HS-5 (cell line): ENCODE data around the gene PHF21A.
"Not testable (repeated sequence)": the region's sequence is repeated elsewhere in the genome, so short reads cannot be mapped to it uniquely, and the experiment has no call there.

Source experiments
- DNase-seq: peaks from one replicate; pipeline ENCODE4 v3.0.0-alpha.2; 2012; ENCODE audit warnings: low read depth

The PHF21A gene

DNA sequence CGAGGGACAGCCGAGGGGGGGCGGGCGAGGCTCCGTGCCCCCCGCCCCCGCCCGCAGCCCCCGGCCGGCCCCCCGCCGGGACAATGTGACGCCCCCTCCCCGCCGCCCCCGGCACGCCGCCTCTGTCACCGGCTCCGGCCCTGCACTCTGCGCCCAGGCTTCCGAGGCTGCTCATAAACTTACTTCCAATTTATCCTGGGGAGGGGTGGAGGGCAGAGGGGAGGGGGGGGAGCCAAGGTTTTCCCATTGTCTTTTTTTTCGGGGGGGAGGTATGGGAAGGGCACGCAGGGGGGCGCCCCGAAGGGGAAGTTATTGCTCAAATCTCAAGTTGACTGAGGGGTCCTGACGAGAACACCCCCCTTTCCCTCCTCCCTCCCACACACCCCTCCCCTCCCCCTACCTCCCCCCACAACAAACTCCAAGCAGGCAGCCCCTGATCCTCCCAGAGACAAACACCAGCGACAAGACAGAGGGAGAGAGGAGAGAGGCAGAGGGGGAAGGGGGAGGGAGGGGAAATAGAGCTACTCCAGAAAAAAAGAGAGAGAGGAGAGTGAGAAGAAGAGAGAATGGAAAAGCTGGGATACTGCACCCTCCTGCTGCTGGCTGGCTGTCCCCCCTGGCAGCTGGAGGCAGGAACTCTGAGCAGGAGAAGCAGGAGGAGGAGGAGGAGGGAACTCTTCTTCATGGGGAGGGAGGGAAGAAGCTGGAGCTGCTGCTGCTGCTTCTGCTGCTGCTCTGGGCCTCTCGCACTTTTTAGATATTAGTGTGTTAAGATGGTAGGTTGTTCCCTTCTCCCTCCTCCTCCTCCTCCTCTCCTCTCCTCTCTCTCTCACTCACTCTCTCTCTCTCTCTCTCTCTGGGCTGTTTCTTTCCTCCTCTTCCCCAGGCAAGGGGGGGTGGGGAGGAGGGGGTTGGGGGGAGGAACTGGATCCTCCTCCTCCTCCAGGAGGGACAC lies 631 bp downstream of the PHF21A start:
- DNase-seq: peak; percentile 74

GRCh38 chr11:46119352-46120216 lies 1.7 kb downstream of the PHF21A start:
- no peak for DNase-seq

DNA sequence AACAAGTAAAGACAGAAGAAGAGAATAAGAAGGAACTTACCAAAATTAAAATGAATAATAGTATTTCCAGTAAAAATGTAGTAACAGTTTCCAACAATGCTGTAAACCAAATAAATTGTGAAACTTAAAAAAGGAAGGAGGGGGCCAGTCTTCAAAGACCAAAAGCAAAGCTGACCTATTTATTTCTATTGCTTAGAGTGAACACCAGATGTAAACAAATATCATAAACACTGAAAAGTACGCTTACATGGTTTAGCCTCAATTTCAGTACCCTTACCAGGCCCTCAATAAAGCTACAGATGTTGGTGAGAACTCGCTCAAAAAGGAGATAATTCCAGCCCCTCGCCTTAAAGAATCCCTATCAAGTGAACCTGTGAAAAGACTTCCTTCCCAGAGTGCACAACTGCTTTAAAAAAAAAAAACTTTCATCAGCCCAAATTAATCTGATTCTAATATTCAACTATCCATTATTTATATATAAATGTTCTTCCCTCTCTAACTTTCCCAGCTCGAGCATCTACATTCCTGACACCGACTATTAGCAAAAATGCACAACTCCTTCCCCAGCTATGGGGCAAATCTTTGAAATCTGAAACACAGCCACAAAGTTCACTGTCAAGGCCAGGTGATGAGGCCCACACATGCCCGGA lies 2.4 kb downstream of the PHF21A start:
- no peak for DNase-seq

DNA sequence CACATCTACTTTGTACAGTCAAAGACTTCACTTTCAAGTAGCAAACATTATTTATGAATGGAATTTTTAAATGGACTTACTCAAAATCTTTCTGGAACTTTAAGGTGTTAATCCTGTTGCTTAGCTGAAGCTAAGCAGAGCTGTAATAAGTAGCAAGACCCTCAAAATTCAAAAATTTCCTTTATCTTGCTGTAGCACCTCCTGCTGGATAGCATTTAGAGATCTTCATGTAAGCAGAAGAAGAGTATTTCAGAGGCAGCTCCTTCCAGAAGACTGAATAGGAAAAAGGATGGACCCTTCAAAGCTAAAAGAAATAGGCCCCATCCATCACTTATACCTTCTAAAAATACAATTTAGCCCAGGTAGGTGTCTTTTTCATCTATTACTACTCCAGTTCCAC lies 3.4 kb downstream of the PHF21A start:
- no peak for DNase-seq

- DNase-seq: not testable (repeated sequence)
These were observed 4.6 kb downstream of the PHF21A start for GRCh38 chr11:46116712-46117037.

DNA sequence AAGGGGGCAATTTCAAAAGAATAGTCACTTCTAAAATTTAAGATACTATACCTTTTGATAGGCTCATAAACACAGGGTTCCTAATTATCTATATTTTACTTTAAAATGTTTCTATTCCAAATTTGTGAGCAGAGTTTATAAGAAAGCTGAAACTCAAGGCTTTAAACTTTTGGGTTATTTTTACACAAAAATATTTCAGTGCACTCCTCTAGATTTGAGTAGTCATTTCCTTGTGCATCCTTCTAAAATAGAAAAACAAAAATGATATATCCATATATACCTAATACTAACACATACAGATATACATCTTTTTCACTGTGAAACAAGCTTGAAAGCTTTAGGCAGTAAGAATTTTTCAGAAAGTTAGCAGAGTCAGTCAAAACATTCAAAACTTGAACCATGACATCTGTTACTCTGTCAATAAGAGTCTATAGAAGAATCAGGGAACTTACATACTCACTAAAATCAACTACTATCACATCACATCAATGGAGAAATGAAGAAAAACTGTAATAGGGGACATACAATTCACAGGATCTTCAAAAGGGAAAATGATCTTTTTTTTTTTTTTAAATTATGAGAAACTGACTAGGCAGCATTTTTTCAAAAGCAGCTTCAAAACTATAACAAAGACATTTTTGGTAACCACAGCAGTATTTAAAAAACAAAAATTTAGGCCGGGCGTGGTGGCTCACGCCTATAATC lies 5.1 kb downstream of the PHF21A start:
- DNase-seq: no peak

GRCh38 chr11:46114961-46115360 lies 6.3 kb downstream of the PHF21A start:
- no peak for DNase-seq

DNA sequence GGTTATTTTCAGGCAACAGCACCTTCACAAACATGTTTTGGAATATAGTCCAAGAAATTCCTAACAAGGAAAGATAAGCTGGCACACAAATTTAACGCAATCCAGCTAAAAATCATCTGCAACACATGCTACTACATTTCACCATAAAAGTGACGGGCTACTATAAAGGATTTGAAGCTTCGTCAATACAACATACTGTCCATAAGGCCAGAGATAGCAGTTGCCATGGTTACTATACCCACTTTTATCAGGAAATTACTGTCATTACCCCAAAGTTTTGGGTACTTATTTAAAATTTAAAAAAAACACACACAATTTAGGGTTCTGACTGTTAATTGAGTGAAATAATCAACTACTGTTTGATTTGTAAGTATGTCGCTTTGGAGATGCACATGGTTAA lies 6.9 kb downstream of the PHF21A start:
- no peak for DNase-seq

- no peak for DNase-seq
These were observed 8.2 kb downstream of the PHF21A start for GRCh38 chr11:46112961-46113607.

GRCh38 chr11:46108751-46109150 lies 12.5 kb downstream of the PHF21A start:
- DNase-seq: no peak

DNA sequence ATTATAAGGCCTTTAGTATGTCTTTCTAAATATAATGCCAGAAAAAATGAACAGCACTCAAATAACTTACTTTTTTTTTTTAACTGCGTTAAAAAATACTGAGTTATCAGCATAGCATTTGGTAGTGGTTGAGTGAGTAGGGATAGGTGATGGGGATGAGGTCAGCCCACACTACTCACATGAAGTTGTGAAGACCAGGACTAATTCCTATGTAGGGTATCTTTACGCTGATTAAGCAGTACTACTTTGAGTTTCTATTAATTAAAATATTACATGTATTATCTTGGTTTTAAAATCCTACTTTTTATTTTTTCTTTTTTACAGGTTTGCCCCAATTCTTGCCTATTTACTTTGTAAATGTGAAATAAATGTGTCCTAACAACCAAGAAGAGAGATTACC lies 13.5 kb downstream of the PHF21A start:
- DNase-seq: no peak

- no peak for DNase-seq
These were observed 13.9 kb downstream of the PHF21A start for GRCh38 chr11:46107408-46107718.

GRCh38 chr11:46106530-46107407 lies 14.5 kb downstream of the PHF21A start:
- DNase-seq: no peak

DNA sequence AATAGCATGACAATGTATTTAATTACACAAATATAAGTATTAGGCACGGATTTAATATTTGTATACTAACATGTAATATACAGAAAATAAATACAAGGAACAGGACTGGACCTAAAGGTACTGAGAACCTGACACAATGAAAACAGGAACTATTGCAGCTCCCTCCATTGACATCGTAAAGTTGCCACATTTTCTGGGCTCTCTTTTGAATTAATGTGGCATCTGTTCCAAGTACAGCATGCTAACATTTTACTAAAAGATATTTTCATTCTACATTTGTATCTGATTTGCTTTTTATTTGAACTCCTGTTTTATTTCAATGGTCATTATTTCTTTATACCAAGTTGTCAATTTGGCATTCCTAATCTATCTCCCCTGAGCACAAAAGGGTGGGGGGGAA lies 15.3 kb downstream of the PHF21A start:
- DNase-seq: no peak

DNA sequence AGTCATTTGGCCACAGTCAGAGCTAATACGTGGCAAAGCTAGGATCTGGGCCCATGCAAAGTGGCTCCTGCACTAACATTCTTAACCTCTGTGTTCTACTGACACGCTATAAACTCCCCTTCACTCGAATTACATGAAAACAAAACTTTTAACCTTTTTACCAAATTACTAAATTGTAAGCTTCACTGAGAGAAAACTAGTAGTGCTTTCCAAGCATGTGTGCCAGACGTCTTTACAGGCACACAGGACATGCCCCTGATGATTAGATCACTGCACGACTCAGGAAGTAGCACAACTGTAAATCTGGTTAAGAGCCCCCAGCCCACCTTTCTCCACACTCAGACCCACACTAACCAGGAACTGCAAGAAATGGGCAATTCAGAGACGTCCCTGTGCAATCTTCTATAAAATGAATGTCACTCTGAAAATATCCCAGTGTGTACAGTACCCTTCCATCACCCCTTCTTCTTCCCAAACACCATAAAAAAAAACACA lies 16.1 kb downstream of the PHF21A start:
- DNase-seq: no peak

DNA sequence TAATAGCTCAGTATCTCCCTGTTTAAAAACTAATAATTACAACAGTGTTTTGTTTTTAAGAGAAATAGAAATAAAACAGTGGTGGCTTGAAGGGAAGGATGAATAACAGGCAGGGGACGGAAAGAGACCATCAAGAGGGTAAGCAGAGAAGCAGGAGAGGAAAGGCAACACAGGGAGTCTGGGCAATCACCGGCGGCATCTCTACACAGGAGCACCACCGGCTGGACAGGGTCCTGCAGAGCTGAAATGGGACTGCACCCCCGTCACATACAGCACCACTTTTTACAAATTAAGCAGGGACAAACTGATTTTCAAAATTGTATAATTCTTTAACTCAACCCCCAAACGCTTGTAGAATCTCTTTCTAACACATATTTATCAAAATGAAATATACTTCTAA lies 18.4 kb downstream of the PHF21A start:
- DNase-seq: no peak

DNA sequence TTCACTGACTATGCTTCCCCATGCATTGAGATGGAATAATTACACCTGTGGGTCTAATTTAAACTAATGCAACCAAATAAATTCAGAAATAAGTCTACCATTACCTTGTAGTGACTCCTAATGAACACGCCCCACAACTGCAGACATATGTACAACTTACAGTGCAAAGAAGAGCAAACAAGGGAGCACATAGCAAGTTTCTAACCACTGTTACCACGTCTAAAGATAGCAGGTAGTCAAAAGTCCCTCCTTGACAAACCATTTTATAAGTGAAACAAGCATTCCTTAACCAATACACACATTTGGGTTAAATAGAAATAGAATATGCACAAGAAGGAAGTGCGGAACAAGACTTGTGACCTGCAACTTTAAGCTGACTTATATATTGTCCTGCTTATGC lies 20.6 kb downstream of the PHF21A start:
- DNase-seq: no peak

DNA sequence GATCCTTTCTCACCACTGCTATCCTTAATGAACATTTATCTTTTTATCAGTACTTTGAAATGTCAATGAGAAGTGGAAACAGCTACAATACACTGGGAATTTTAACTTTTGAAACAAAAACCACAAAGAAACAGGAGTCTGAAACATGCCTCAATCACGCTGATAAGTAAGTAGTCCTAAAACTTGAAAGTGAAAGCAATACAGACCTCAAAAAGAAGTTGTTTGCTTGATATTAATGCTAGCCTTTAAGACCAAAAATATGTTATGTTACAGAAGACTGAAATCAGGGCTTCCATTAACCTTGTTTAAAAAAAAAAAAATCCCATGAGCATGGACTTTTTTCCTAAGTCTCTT lies 21.3 kb downstream of the PHF21A start:
- no peak for DNase-seq

GRCh38 chr11:46090375-46090774 lies 30.9 kb downstream of the PHF21A start:
- no peak for DNase-seq

GRCh38 chr11:46079662-46080061 lies 41.6 kb downstream of the PHF21A start:
- DNase-seq: no peak

GRCh38 chr11:46075928-46076327 lies 45.3 kb downstream of the PHF21A start:
- DNase-seq: no peak
